ENCODE data around the gene KRTAP5-7. TPM values are rescaled to one million over a fixed set of nuclear protein-coding genes. Genes with fewer than 3 reads are reported as not detected.
"Not testable (repeated sequence)": the region's sequence is repeated elsewhere in the genome, so short reads cannot be mapped to it uniquely, and the experiment has no call there.

Gene KRTAP5-7
- total RNA-seq: not detected
- long read RNA-seq: 0 reads

- H3K27me3 ChIP-seq (ENCODE audit: low read depth); H3K9me3 ChIP-seq; H3K4me1 ChIP-seq; DNase-seq; ATAC-seq; intact Hi-C loops (cut with DNase I); H3K36me3 ChIP-seq; H3K4me3 ChIP-seq; H3K27ac ChIP-seq: not testable (repeated sequence)
Observed at GRCh38 chr11:71526796-71527575, at the start of gene KRTAP5-7. Gene KRTAP5-7, plus strand, starts transcription at chr11:71527267. Its CDS starts 34 bp downstream, at chr11:71527301.

GRCh38 chr11:71477641-71478527, 49.2 kb upstream of the KRTAP5-7 start:
- no peak for DNase-seq
- H3K4me3 ChIP-seq: no peak overlapping the region
- ATAC-seq: no peak
- H3K36me3 ChIP-seq: peaks cover 95% of the 10 kb centered on the region
- H3K27me3 ChIP-seq (ENCODE audit: low read depth): no peaks in the 10 kb centered on the region
- no peak for TF ChIP-seq CTCF (IDR thresholded peaks at IDR 0.05)
- H3K4me1 ChIP-seq: no peaks in the 10 kb centered on the region
- H3K9me3 ChIP-seq: no peaks in the 10 kb centered on the region
- H3K27ac ChIP-seq: no peak overlapping the region
- intact Hi-C loops (cut with DNase I): no loop called here

GRCh38 chr11:71478528-71478840, 48.6 kb upstream of the KRTAP5-7 start:
- no peaks in the 10 kb centered on the region for H3K27me3 ChIP-seq (ENCODE audit: low read depth)
- ATAC-seq (no peak), DNase-seq (no peak)
- intact Hi-C loops (cut with DNase I): no loop called here
- no peaks in the 10 kb centered on the region for H3K4me1 ChIP-seq
- H3K9me3 ChIP-seq: no peaks in the 10 kb centered on the region
- no peak overlapping the region for H3K27ac ChIP-seq
- TF ChIP-seq CTCF (IDR thresholded peaks at IDR 0.05): no peak
- peaks cover 95% of the 10 kb centered on the region for H3K36me3 ChIP-seq
- no peak overlapping the region for H3K4me3 ChIP-seq

DNA sequence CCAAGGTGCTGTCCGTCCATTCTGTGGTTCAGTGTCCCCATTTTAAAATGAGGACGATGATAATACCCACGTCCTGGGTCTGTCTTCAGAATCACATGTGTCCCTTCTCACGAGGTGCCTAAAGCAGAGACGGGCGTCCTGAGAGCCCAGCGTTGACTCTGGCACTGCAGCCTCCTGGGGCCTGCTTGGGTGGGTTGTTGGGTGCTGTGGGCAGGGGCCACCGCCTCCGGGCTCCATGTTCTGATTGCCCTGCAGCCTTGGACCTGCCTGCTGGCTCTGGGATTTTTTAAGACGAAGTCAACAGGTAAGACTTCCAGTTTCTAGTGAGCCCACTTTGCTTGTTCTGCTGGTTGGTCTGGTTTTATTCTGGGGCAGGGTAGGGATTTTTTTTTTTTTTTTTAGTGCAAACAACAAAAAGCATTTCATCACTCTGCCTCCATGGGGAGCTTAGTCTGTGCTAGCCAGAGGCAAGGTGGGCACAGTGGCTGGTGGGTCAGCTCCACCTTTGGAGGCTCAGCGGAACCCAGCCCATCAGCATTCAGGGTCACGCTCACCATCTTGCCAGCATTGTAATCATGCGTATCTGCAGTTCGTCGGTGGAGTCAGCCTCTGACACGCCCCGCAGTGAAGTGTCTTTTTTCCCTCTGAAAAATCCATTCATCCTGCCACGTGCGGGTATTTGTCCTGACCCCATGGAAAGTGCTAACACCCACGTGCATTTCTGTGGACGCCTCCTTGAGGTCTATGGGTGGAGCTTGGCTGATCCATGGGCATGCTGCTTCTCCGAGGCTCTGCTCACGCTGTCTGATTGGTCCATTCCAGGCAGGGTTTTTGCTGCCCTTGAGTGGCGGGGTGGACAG, 45.7 kb upstream of the KRTAP5-7 start:
- Histone ChIP-seq H3K9me3 (no peaks in the 10 kb centered on the region), H3K27ac (no peak overlapping the region), H3K4me3 (no peak overlapping the region), H3K36me3 (peaks cover 95% of the 10 kb centered on the region), H3K27me3 (ENCODE audit: low read depth) (no peaks in the 10 kb centered on the region), H3K4me1 (no peaks in the 10 kb centered on the region)
- TF ChIP-seq CTCF (IDR thresholded peaks at IDR 0.05): no peak
- intact Hi-C loops (cut with DNase I): no loop called here
- no peak for DNase-seq
- ATAC-seq: no peak

DNA sequence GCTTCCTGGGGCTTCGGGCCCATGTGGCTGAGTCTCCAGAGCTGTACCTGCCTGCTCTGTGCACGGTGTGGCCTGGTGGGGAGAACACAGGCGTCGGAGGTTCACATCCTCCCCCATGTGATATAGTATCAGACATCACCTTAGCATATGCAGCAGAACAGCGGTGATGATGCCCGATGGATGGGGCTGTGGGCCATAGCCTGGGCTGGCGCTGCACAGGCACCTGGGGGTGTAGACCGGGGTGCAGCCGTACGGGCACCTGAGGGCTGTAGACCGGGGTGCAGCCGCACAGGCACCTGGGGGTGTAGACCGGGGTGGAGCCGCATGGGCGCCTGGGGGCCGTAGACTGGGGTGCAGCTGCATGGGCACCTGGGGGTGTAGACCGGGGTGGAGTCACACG, 44.9 kb upstream of the KRTAP5-7 start:
- H3K27me3 ChIP-seq (ENCODE audit: low read depth): no peaks in the 10 kb centered on the region
- no peak overlapping the region for H3K27ac ChIP-seq
- intact Hi-C loops (cut with DNase I): no loop called here
- H3K36me3 ChIP-seq: peaks cover 94% of the 10 kb centered on the region
- no peaks in the 10 kb centered on the region for H3K4me1 ChIP-seq
- H3K9me3 ChIP-seq: no peaks in the 10 kb centered on the region
- H3K4me3 ChIP-seq: no peak overlapping the region
- ATAC-seq (no peak), DNase-seq (no peak)
- TF ChIP-seq CTCF (IDR thresholded peaks at IDR 0.05): no peak
